MM.1S (cell line): ENCODE results near the gene NRIP2.

Source experiments
- CTCF ChIP-seq: fragments of 300-600 bp; sonication (generic); IDR thresholded peaks from 2 replicates; pipeline ENCODE4 v1.5.1; 2016; ENCODE audit warnings: antibody characterized with exemption, low read length, mixed read lengths
- EZH2 ChIP-seq: fragments of 300-600 bp; sonication (generic); optimal IDR thresholded peaks from 2 replicates; pipeline ENCODE3; 2017; ENCODE audit warnings: low read depth, mild to moderate bottlenecking, antibody characterized with exemption, low read length, mixed read lengths
- EZH2phosphoT487 ChIP-seq: fragments of 300-600 bp; sonication (generic); IDR thresholded peaks from 2 replicates; pipeline ENCODE4 v1.6.1; 2018; ENCODE audit warnings: antibody characterized with exemption, low read length

DNA sequence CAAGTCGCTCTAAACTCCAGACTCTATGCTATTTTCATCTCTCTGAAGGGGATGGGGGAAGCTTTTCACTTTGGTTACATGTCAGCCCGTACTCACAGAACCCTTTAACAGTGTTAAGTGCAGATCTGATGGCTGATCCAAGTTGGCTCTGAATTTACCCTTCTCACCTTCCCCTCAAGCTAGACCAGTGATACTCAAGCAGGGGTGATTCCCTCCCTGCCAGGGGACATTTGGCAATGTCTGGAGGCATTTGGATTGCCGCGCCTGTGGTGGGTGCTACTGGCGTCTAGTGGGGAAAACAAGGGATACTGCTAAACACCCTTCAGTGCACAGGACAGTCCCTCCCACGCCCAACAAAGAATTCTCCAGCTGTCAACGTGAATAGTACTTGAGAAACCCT, 28.0 kb upstream of the NRIP2 start:
- no peak for TF ChIP-seq CTCF
- TF ChIP-seq EZH2phosphoT487, result no peak
- TF ChIP-seq EZH2, result no peak
